Stimulated activated CD4-positive, alpha-beta T cell treated with anti-CD3 and anti-CD28 coated beads, Interleukin-1b, Interleukin-23, amount 100 ng/mL, for 48 hours (primary cell): ENCODE measurements around the gene PSMB11.

ENCODE experiments used
- DNase-seq: peaks from one replicate; pipeline ENCODE4 v3.0.0-alpha.2; 2020

PSMB11 gene

DNA sequence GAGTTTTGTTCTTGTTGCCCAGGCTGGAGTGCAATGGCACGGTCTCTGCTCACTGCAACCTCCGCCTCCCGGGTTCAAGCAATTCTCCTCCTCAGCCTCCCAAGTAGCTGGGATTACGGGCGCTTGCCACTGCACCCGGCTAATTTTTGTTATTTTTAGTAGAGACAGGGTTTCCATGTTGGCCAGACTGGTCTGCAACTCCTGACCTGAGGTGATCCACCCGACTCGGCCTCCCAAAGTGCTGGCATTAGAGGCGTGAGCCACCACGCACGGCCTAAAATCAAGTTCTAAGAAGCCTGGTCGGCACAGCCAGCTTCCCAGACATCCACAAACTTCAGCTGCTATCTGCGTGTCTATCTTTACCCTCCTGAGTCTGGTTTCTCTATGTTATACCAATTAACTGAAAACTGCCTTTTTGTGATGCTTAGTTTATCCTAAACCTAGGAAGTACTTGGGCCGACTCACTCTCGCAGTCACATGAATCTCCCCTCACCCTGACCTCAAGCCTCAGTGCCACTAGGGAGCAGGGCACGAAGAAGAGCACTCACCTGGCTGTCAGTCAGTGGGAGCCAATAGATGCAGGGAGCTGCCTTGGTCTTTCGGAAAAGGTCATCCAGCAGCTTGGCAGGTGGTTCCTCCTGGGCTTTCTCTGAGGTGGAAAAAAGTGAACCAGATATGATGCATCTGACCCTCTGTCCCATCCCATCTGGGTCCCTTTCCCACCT lies 18.7 kb downstream of the PSMB11 start:
- no peak for DNase-seq

DNA sequence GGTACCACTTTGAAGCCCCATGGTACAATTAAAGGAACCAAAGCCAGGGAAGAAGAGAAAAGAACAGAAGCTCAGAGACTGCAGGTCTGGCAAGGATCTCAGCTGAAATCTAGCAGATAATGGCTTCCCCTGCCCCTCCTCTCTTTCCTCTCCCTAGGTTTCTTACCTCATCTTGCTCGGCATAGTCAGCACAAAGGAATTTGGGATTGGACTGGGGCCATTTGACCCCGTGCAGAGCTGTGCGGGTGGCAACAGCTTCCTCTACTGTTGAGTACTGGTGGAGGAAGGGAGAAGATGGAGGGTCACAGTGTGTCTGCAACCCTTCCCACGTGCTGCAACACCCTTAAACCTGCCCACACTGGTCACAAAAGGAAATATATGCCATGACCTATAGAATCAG lies 20.0 kb downstream of the PSMB11 start:
- no peak for DNase-seq

DNA sequence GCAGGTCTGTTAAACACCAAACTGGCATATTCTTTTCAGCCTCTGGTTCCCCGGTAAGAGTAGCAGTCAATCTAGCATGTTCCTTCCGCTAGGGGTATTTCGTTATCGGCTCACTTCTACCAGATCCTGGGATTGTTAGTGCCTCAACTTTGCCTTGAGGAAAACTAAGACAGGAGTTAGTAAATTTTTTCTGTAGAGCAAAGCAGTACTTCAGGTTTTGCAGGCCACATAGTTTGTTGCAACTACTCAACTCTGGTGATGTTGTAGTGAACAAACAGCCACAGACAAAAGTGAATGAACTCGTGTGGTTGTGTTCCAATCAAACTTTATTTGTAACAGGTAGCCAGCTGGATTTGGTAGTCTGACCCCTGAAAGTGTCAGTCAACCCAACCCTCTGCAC lies 21.6 kb downstream of the PSMB11 start:
- no peak for DNase-seq

DNA sequence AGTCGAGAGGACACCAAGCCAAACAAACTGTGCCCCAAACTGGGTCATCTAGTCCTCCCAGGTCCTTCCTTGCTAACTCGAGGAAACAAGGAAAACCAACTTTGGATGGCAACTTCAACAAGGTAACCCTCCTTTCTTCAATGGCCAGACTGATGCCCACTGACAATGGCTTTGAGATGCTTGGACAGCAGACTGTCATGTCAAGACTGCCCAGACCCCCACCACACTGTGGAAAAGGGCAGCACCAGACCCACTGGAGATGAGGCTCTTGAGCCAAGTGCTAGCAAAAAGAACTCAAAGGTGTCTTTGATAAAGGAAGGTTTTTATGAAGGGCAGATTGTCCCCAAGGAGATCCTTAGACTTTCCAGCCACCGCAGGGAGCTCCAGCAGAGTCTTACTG lies 24.4 kb downstream of the PSMB11 start:
- no peak for DNase-seq

DNA sequence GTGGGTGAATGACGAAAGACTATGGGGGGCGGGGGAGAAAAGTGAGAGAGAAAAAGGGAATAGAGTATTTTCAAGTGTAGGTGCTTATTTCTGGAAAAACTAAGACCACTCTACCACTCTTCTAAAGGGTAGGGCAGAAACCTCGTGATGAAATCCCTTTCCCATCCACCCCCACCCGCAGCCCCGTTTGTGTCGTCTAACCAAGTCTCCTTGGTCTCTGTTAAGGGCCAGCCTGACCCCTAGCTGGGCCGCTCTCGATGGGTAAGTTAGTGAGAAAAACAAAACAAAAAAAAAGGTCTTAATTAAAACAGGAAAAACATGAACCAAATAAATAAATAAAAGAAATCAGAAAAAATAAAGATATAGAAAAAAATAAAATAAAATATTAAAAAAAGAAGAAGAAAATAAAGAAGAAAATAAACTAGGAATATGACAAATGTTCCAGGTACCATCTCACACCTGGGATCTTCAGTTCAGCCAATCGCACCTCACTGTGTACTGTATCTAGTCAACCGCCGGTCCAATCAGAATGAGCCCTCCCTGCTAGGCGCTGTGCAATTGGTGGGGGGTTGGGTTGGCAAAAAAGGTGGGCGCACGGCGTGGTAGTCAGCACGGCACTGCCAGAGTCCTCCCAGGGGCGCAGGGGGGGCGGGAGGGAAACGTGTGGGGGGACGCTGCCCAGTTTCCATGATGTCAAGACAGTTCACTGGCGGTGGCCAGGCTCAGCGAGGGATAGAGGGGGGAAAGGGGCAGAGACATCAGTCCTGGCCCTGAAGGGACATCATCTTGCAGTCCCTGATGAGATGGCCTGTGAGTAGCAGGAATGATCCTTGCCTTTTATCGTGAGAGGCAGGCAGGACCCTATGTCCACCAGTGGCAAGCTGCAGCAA lies 25.1 kb downstream of the PSMB11 start:
- DNase-seq = no peak

DNA sequence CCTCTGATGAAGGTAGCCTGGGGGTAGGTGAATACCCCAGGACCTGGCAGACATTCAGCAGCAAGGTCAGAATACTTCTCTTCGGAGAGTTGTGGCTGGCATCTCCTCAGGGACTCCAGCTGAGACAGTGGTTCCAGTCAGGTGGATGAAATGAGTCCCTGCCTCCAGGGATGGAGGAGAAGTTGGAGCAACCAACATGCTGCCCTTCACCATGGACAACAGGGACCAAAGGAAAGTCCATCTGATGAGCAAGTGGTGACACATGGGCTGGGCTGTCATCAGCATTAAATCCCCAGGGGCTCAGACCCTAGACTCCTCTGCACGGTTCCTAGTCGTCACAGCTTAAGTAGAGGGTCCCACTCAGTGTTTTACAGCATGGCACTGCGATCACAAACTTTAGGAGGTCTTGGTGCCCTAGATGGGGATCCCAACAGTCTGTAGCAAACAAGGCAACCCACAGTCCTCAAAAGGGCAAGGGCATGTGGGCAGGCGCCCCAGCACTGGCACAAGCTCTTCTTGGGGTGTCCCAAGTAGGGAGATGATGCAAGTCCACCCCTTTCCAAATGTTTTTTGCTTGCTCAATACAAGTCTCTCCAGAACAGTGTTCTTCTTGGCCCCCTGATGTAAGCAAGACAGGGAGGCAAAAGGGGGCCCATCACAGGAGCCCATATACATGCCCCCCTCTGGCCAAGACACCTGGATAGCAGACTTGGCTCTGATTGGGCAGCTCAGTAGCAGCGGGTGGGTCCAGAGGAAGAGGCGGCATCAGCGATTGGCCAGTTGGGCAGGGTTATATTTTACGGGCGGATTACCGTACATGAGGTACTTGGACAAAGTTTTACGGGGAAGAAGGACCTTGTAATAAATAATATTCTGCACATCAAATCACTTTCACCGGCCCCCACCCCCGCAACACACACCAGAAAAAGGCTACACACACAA lies 26.1 kb downstream of the PSMB11 start:
- DNase-seq = no peak

DNA sequence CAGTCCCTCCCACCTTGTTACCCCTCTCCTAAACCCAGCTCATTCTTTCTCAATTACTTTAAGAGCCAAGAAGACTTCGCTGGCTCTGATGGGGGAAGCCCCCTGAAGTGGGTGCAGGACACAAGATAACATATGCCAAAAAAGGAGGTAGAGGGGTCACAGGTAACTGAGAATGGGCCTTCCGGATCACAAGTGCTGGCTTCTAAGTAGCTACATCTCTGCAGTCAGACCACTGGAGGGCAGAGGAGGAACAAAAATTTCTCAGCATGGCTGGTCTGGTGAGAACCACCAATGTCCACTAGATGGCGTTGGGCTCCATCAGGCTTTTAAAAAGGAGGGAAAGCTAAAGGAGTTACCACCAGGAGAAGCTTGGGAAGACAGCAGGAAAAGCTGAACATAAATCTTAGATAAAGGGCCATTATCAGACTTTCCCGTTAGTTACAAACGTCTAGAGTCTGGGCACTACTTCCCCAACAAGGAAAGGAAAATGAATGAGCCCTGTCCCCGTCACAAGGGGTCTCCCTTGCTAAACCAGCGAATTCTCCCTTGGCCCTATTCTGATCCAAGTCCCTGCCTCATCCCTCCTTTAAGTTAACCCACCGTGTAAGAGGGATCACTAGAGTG lies 26.9 kb downstream of the PSMB11 start:
- DNase-seq = peak; percentile 69

DNA sequence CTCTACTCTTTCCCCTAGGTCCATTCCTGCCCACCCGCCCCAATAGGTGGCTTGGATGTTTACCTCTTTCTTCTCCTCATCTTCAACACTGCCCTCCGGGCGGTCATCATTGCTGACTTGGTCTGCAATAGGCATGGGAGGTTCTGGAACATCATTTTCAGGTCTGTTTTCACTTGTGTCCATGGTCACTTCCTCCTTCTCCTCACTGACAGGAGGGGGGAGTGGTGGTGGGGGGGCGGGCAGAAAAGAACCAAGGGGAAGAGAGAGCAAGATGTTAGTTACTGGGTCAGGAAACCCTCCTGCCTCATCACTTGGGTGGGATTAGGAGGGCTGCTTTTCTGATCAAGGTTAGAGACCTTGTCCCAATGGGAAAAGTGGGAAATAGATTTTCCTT lies 27.4 kb downstream of the PSMB11 start:
- DNase-seq = no peak

DNA sequence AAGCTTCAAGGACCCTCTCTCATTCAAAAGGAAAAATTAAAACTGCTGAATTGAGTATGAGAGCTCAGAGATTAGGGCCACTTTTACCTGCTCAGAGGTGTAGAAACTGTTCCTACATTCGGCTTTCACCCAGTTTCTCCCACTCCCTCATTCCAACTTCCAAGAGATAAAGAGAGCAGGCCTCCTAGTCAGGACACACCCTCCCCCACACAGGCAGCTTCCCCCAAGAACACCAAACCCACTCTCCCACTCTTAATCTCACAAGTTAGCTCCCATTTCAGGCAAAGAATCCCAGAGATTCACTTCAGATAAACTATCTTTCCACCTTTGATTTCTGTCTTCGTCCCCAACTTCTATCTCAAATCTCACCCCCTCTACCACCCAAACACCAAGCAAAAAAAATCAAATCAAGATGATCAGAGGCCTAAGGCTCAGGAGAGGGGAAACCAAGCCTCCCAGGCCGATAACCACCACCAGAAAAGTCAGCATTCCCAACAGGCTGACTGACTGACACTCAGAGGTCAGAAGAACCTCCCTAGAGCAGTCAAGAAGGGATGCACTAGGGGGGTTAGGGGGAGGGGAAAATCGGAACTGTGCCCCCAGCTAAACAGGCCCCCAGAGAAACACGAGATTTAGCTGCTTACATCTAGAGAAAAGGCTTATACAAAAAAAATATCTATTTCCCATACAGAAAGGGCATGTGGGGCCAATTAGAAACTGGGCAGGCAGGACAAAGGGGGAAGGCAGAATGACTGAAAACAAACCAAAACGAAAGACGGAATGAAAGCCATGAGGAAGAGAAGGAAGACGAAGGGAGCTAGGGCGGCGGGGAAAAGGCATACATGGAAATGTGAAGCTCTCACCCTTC lies 28.5 kb downstream of the PSMB11 start:
- no peak for DNase-seq

DNA sequence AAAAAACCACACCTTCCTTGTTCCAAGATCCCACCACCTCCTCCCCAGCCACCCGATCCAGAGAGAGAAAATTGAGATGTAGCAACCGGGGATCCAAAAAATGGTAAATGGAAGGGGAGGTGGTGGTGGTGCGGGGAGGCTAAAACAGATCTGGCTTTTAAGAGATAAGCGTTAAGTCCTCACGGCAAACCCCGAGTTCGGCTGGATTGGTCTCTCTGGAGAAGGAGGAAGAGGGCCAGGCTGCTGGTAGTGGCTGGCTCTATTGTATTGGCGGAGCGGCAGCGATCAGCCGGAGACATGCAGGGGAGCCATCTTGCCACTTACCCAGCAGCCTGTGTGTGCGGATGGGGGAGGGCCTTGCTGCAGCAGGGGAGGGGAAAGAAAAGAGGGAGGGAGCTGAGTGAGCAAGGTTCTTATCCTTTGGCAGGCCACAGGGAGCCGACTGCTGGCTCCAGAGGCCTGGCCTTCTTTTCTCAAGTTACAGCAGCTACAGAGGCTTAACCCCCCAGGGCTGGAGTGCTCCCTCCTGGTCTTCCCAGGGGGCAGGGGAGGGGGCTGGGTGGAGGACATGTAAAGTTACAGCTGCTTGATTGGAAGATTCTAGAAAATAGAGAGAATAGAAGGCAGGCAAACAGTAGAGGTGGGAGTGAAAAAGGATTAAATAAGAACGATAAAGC lies 29.4 kb downstream of the PSMB11 start:
- peak; percentile 81 for DNase-seq

DNA sequence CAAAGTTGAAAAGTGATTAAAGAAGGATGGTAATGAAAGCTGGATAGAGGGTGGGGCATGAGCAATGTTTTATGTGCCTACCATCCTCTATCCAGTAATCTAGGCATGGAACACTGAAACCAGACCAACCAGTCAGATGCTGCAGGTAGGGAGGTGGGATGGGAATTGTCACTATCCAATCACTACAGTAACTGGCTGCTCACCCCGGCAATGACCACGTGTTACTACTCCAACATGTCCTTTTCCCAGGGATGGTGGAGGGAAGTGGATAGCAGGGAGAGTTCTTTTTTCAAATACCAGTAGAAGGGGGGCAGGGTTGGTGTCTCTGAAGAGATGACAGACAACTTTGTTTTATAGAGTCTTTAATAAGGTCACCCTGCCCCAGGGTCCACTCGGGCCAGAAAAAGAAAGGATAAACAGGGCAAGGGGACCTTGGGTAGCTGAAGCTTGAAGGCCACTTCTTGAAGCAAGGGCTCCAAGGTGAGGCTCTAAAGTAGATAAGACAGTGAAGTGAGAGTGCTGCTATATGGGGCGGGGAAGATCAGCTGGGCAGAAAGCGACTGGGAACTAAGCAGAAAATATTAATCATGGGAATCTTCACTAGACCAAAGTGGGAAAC lies 30.0 kb downstream of the PSMB11 start:
- DNase-seq = no peak

DNA sequence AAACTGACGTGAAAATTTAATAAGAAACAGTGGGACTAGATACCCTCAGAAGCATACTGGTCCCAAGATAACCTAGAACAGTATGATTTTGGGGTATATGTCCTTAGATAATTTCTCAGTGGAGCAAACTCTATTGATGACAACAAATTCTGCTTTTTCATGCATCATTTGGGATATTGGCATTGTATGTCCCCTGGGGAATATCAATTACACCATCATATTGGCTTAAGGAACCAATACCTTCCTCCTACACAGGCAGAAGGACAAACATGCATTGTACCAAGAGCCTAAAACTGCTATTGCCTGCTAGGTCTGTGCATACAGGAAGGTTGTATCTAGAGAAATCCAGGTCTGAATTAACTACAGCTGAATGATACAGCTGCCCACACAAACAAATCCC lies 32.9 kb downstream of the PSMB11 start:
- no peak for DNase-seq

DNA sequence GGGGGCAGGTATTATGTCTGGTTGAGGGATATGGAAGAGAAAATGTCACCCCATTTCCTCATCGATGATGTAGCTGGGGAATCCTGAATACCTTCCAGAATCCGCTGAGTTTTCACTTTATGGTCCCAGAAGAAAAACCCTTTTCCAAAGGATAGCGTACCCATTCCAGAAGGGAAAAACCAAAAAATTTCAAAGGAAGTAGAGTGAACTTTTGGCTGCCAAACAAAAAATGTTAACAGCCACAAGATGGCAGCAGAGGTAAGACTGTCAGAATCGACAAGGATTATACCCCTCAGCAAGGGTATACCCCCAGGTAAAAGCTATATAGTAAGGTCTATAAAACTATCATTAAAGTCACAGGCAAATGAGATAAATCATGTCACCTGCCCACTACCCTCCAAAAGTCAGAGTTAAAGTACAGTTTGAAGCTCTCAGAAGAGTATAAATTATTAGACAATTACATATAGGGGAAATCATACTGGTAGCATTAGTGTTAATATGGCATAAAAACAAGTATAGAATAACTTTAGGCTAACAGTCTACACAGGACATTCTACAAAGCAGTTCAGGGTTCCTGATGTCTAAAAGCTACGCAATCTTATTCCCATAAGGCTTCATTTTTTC lies 34.9 kb downstream of the PSMB11 start:
- no peak for DNase-seq

DNA sequence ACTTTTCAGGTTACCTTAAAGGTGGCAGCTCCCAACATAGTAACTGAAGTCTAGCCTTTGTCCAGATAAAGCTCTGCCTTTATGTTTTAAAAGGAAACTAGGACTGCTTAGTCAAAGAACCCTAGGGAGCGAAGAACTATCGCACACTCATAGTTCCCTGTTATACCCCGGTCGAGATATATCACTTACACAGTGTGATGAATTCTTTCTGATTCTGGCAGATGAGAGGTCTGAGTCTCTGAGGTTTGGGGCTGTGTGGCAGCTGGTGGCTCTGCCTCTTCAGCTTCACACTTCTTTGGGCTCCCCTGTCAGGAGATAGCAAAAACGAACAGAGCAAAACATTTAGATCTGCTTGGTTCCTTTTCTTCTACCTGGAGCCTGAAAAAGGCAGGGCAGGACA lies 36.0 kb downstream of the PSMB11 start:
- DNase-seq = no peak

DNA sequence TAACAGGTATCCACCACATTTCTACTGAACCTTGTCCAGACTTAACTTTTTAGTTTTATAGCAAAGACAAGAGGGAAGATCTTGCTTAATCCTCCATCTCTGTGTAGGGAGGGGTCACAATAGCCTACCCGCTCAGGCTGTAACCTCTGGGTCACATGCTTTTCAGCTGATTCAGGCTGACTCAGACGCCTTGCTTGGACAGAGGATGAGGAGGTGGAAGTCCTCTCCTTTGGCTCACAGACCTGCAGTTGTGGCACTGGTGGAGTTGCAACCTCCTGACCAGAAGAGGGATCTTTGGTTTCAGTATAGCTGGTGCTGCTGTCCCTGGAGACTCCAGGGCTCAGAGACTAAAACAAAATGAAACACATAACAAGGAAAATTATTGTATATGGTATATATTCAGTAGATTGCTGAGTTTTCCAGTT lies 36.7 kb downstream of the PSMB11 start:
- no peak for DNase-seq

DNA sequence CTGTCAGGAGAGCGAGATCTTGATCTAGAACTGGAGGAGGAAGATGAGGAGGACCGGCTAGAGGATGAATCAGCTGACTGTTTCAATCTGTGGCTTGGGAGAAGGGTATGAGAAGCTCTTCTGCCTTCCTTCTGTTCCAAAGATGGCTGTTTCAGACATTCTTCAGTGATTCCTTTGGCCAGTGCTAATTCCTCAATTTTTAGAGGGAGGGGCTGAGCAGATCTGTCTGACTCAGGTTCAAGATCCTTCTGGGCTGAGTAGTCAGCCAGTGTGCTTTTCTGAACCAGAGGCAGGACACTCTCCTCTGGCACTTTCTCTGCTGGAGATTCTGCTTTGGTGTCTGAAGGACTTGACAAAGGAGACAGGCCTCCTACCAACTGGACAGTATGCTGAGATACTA lies 37.7 kb downstream of the PSMB11 start:
- no peak for DNase-seq

DNA sequence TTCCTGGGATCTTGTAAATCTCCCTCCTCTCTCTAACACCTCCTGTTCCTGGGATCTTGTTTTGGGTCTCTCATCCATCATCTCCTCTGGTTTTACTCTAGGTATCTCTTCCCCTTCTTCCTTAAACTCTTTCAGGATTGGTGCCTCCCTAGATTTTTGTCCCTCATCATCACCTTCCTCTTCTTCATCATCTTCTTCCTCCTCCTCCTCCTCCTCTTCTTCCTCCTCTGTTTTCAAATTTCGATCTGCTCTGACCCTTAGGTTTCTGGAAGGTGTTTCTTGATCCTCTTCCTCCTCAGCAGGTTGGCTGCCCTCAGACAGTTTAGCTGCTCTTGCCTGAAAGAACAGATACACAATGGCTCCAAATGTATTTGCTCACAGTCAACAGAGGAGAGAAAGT lies 38.5 kb downstream of the PSMB11 start:
- DNase-seq = no peak

DNA sequence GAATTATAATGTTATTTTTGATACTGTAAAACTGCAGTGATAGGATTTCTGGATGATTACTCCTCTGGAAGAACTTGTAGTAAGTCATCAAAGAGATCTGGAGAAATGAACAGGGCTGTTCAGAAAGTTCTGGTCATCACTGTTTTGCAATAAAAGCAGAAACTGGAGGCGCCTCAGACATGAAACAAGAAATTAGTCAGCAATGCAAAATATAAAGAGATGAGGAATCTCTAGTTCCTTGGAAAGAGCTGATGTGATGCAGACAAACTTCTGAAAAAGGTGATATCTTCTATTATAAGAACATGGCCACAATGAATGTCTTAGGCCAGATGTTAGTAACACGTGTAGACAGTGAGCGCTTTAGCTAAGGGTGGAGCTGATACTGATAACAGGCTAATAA lies 43.4 kb downstream of the PSMB11 start:
- peak; percentile 20 for DNase-seq

DNA sequence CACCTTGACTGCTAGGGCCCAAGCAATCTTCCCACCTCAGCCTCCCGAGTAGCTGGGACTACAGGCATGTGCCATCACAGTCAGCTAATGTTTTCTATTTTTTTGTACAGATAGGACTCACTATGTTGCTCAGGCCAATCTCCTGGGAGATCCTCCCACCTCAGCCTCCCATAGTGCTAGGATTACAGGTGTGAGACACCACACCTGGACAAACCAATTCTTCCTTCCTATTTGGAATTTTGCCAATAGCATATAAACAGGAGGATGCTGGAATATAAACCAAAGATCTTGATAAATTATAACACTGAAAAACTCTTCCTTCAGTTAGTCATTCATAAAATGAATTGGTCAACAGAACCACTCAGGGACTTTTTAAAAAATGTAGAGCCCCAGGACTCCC lies 44.6 kb downstream of the PSMB11 start:
- no peak for DNase-seq
